NAMALWA (cell line): Measurements from ENCODE around the gene NTM.
"Not testable (repeated sequence)": the region's sequence is repeated elsewhere in the genome, so short reads cannot be mapped to it uniquely, and the experiment has no call there.

Source experiments
- DNase-seq: peaks from one replicate; pipeline ENCODE4 v3.0.0-alpha.2; 2015; ENCODE audit warnings: low spot score

Gene NTM

DNA sequence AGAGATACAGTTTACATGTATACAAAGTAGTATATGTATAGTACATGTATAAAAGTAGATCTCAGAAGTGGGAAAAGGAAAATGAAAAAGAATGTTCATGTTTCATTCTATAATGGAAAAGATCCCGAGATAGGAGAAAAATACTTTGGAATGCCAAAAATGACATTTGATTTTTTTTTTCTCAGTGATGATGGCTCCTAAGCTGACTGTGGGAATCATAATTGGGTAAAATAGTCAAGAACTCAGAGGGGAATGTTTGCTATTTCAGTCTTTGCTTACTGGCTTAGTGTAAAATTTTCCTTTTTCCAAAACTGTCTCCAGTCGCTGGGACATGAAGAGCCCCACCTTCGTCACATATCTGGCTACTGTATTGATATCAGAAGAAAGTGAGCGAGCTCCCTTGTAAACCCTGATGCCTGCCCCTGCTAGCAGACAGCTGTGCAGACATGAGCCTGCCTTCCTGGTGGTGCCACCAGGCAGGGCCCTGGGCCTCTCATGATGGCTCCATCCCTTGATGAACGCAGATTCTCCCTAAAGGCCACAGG lies 944.6 kb downstream of the NTM start:
- DNase-seq = no peak

DNA sequence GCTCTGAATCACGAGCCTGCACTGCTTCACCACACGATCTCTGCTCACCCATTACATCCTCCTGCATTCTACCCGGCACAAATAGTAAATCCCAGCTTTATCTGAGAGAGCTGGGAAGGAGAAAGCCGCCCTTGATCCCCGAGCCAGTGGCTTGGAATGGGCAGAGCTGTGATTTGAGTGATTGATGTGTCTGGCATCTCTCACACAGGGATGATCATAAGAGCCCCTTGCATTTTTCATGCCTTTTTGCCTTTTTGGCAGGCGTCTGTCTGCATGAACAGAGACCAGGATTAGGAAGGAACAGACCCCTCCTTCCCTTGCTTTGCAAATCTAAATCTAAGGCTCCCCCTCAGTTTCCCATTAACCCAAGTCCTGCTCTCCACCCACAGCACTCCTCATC lies 945.3 kb downstream of the NTM start:
- no peak for DNase-seq

DNA sequence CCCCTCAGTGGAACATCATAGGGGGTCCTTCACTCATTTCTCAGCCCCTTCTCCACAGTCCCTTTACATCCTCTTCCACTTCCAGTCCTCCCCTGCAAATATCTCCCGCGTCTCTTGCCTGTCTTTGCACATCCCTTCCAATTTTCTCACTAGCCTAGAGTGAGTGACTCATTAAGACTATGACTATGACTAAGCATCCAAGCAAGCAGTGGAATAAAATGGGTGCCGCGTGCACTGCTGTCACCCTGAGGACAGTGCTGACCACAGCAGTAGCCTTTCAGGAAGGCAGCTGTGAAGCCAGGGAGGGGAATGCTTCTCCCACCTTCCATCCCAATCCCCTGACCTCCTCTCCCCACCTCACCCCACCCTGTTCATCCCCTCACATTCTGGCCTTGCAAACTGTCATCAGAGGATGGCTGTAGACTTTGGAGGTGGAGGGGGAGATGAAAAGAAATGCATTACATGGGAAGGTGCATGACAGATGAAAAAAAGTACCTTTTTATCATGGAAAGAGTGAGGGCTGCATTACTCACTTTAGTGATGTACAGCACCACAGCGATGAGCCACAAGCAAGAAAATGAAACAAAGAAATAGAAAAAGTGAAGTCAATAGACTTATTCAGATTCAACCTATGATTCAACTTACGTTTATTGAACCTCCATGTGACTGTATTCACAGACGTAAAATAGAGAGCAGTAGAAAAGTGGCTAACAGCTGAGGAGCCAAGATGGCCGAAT lies 948.2 kb downstream of the NTM start:
- no peak for DNase-seq

DNA sequence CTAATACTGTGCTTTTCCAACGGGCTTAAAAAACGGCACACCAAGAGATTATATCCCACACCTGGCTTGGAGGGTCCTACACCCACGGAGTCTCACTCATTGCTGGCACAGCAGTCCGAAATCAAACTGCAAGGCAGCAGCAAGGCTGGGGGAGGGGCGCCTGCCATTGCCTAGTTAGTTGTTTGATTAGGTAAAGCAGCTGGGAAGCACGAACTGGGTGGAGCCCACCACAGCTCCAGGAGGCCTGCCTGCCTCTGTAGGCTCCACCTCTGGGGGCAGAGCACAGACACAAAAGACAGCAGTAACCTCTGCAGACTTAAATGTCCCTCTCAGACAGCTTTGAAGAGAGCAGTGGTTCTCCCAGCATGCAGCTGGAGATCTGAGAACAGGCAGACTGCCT lies 949.0 kb downstream of the NTM start:
- DNase-seq = not testable (repeated sequence)

DNA sequence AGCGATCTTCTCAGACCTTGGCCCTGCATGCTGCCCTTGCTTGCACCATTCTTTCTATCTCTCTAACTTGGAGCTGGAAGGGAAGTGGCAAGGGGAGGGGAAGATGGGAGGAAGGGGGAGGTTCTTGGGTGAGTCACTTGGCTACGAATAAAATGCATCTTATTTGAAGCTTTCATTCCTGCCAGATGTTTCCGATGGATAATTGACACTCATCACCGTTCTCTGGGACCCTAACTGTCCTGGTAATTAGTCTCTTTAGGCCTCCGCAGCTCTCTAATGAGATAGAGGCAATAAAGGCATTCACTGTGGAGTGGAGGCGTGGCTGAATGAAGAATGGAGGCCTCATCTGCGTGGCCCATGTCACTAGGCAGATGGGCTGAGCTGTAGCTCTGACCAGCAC lies 960.1 kb downstream of the NTM start:
- no peak for DNase-seq

DNA sequence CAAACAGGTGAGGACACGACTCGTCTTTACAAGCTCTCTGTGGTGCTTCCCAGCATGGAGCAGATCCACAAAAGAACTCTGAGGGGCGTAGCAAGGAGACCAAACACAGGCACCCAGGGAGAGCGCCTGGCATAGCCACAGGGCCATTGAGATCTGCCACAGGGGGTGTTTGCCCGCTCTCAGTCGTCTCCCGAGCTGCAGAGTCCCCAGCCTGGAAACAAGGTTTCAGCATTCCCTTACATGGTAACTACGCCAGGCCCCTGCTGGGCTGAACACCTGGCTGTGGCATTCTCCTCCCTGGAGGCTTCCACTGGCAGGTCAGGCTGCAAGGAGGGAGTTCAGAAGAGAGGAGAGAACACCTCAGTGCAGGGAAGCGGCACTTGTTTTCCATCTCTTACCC lies 962.1 kb downstream of the NTM start:
- no peak for DNase-seq

DNA sequence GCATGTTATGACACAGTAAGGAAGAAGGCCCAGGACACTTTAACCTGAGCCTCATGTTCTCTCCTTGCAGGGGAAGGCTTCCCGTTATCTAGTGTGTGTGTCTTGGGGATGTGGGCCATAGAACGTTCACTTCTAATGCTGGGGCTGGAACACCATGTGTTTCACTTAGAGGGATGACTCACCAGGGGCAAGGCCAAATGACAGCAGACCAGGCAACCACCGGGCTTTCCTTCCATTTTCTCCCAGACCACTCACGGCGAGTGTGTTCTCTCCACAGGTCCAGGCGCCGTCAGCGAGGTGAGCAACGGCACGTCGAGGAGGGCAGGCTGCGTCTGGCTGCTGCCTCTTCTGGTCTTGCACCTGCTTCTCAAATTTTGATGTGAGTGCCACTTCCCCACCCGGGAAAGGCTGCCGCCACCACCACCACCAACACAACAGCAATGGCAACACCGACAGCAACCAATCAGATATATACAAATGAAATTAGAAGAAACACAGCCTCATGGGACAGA lies 964.4 kb downstream of the NTM start:
- no peak for DNase-seq

DNA sequence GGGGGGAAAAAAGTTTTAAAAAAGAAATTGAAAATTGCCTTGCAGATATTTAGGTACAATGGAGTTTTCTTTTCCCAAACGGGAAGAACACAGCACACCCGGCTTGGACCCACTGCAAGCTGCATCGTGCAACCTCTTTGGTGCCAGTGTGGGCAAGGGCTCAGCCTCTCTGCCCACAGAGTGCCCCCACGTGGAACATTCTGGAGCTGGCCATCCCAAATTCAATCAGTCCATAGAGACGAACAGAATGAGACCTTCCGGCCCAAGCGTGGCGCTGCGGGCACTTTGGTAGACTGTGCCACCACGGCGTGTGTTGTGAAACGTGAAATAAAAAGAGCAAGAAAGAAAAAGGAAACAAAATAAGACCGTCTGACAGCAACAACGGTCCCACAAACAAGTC lies 964.9 kb downstream of the NTM start:
- DNase-seq = no peak

DNA sequence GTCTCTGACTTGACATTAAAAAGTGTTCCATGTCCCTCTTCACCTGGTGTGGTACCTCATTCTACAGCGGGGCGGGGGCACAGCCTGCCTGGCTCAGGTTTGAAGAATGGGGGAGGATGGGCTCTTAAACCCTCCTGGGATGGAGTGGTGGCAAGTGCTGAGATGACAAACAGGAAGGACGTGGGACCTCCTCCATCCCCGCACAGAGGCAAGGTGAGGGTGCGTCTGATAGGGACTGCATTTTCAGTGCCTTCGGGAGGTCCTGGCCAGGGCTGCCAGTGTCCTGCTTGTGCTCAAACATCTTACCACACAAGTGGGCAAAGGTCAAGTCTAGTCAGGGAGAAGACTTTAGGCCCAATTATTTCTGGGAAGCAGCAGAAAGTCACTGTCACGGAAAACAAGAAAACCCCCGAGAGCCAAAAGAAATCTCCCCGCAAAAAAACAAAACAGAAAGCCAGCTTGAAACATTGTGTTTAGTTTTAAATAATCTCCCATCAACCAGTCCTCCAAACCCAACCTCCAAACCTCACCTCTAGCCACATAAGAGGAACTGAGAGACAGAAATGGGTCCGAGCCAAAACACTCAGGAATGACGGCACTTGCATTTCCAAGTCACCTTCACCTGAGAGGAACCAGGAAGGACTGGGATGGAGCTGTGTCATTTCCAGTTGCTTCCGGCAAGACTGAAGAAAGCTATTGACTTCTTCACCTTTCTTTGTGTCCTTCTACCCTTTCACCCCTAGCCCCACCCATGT lies 966.5 kb downstream of the NTM start:
- no peak for DNase-seq

DNA sequence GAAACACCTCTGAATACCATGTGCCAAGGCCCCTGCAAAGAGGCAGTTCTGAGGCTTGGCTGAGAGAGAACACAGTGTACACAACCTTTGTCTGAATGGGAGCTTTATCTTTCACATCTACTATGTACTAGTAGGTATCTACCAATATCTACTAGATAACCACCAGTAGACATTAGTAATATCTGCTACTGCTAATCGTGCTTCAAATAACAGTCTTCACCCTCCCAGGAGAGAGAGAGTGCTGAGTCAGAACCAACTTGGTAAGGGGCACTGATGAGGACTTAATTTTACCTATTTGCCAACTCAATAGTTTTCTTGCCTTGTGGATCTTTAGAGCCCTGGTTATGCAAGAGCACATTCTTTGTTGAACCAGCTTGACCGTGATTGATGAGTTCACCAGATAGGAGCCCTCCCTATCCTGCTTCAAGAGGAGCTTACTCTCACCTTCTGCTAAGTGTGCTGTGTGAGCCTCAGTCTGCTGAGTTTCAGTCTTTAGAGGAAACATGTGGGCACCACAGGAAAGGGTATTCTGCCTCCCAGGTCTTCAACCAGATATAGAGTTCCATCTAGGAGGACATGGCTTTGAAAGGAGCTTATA lies 967.5 kb downstream of the NTM start:
- no peak for DNase-seq

DNA sequence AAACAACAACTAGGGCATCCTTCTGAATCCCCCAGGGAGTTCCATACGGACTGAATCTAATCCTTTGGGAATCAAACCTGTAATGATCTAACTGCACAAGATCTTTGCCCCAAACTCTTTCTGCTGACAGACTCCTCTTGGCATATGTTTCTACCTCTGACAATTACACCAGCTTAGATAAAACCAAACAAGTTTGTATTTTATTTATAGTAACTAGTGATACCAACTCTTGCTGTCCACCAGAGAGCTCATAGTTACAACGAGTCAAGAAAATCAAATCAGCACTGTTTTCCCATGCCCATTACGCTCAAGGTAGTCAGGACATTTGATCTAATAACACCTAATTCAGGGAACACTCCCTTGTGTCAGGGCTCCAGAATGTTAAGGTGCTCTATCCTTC lies 972.0 kb downstream of the NTM start:
- DNase-seq = no peak

DNA sequence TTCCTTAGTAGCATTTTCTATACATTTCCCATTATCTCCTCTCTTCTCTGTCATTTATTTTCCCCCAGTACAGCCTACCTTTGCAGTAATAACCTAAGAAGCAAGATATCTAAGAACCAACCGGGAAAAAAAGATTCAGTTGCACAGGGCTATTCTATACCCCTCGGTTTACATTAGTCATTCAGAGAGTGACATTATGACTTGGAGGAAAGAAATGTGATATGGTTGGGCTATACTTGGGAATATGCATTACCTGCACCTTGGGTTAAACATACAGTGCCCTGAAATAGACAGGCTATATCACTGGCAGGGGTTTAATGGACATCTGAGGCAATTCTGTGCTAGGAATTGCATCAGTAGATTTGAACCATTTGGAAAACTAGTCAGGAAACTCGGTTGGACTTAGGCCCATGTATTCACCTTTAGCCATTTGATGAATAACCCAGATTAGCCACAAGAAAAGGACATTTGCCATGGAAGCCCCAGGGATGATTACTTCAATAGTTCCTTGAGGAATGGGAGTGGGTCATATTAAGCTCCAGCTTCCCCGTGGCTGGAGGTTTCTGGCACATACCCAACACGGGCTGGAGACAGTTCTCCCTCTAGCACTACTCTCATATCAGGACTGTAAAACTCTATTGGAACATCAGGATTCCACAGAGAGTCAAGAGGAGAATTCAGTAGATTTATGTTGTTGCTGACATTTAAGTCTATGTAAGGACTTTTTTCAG lies 973.2 kb downstream of the NTM start:
- DNase-seq = no peak

DNA sequence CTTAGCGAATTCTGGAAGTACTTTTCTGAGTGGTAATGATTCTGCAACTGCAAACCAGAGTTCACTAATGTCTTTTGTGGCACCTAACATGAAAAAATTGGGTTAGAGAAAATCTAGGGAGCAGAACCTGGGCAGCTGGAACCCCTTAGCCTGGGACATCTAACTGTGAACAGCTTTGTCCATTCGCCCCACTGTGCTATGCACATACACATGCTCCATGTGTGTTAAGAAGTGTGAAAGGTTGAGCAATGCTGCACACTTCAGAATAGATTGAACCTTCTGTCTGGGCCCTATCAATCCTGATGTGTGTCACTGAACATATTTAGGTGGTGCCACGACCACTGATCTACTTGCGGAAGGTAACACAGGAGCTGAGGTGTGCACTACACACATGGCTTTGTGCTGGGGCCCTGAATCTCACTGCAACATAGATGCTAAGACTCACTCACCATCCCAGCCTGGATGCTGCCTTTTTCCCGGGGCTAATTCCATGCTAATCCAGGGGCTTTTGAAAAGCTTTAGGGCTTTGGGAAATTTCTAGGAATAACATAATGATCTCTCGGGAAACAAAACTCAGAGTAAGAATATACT lies 976.2 kb downstream of the NTM start:
- DNase-seq = no peak

DNA sequence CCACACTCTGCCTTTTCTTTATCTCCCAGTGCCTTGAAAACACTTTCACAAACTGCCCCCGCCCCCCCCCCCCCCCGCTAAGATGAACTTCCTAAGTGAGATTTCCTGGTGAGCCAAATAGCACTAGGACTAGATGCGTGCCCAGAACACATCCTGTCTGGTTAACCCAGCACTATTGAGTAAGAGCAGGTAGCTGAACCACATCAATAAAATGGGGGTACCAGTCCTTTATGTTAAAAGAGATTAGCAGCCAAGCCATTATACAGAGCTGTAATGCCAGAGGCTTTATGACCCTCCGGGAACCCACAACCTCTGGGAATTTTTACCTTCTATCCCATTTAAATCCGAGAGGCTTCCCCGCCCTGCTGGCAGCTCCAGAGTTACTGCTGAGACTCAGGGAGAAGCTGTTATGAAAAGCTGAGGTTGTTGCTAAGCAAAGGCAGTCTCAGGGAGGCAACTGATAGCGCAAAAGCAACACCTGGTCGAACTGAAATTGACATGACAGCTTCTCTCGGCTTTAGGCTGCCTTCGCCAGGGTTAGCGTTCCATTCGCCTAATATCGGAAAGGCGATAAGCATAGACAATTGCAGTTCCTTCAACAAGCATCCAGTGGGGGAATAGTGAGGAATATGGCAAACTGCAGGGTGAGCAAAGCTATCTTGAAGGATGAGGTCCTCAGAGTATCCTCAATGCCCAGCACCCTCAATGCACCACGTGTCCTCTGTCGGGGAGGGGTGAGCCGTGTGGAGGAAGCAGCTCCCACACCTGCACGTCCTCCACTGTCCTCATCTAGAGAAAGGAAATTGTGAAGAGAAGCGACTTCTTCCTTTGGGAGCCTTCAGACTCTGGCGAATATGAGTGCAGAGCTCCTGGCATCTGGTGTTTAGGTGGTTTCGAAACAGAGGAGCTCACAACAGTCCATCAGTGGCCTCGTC lies 977.0 kb downstream of the NTM start:
- no peak for DNase-seq

DNA sequence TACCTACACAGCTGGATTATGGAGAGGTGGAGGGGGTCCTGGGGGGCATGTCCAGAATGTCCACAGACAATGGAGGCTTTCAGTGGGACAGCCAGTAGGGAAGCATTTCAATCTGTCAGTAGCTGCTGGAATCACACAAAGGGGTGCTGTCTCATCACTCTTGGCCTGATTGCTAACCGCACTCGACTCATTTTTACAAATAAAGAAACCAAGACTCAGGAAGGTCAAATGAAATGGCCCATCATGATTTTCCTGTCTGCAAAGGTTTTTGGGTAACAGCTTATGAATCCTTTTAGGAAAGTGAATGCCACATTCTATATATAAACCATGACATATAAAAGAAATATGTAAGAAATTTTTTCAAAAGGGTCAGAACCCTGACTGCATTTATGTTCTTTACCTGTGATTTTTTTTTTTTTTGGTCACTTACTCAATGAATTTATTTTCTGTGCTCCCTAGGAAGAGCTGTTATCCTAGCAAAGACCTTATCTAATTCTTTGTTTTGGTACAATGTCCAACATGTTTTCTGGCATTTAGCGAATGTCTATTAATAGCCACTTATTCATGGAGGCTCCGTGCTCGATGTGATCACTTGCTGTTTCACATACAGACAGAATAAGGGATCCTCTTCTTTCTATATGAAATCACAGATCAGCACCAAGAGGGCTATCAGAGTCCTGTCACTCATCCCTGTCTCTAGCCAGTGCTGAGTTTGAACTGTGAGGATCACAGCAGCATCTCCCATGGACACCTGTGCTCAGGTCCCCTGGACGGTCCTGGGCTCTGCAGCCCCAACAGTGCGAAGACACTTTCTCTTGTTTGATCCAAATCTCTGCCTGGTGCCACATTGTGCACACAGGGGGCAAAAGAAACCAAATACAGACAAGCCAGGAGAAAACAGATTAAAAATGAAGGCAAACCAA lies 979.7 kb downstream of the NTM start:
- DNase-seq = no peak

DNA sequence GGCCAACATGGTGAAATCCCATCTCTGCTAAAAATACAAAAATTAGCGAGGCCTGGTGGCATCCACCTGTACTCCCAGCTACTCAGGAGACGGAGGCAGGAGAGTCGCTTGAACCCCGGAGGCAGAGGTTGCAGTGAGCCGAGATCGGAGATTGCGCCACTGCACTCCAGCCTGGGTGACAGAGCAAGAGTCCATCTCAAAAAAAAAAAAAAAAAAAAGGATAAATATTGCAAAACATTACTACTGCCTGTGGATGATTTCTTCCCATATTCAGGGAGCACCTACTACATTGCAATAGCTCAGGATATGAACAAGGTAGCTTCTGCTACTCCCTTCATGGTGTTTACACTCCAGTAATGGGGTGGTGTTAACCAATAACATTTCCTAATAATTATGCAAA lies 980.6 kb downstream of the NTM start:
- DNase-seq = no peak

DNA sequence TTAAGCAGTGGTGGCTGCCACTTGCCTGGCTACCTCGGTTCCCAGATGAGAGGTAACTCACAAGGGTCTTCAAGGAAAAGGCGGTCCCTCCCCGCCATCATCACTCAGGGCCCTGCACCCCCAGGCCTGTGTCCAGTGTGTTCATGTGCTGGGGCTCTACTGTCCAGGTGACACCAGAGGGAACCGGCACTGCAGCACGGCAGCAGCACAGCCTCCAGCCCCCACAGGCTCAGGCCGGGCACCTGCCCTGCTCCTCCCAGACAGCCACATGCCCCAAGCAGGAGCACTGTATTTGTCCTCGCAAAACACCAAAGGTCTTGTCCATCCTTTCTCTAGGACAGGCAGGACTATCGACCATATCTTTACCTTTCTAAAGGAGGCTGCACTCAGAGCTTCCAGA lies 982.1 kb downstream of the NTM start:
- DNase-seq = no peak

DNA sequence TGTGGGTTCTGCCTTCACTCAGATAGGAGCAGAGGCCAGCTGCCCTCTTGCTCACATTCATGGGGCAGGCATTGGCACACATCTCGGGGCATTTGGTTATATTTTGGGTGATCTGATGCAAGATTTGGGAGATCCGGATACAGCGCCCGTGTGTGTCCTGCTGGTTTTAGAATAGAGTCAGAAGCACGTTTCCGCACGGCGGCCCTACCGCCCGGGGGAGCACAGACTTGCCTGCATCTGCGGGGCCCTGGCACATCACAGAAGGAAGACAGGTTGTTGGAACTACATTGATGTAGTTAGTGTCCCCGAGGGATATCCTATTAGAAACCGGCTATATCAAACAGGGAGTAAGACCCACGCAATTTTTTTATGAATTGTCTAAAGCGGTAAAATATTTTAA lies 982.8 kb downstream of the NTM start:
- DNase-seq = no peak

DNA sequence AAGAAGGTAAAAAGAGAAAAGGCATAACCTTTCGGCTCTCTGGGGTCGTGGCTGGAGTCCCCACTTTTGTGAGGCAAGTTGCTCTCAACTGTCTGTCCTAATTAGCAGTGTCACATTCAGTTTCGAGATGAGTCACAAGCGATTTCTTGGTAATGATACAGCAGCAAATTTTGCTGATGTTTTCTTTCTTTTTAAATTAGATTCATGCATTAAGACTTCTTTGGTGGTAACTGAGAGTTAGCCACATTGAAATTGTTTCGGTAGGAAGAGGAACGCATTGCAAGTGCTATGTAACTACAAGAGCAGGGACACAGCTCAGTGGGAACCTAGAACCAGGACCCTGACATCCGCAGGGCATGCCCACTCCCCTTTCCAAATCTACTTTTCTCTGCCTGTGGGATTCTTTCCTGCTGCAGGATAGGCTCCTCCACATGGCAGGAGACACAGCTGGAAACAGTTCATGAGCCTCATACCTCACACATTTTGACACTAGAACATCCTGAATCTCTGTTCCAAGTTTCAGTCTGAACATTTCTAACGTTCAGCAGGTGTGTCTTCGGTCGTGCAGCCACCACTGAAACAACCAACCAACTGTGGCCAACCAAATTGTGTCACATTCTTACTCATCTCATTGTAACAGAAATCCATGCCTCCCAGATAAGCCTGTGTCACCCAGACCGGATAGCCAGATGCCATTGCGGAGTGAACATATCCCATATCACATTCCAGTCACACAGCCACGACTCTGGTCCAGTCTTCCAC lies 987.6 kb downstream of the NTM start:
- DNase-seq = no peak
